ENCODE measurements around the gene ORM2. TPM values are rescaled to one million over a fixed set of nuclear protein-coding genes. Genes with fewer than 3 reads are reported as not detected.

Gene ORM2
- total and polyA plus RNA-seq, 2 of the 8 experiments (the other 6 are each of a cell fraction or from before 2014, with no cell fraction given): 1.3 TPM; not detected in 1

- ChIA-PET POLR2A (ENCODE audit: partially characterized antibody) (interaction anchor here (0.6 to 1.5 kb wide), 5 partner anchors 14 to 281 kb away, joined by 3 to 4 read pairs (median 3); no protein-coding TSS in a partner anchor), CTCF (ENCODE audit: partially characterized antibody) (interaction anchor here (1.0 to 1.7 kb wide), 3 partner anchors 22 to 42 kb away, joined by 3 to 5 read pairs (median 3); no protein-coding TSS in a partner anchor)
- DNase-seq (ENCODE audit: low read depth in 1 of 2, low spot score in 2 of 2) (no peak), FAIRE-seq (no peak)
- H3K23me2 ChIP-seq (ENCODE audit: low read depth, low read length): no peaks in the 10 kb centered on the region
- no peak overlapping the region for H3K27ac ChIP-seq (ENCODE audit: low read depth, low read length)
- no peak overlapping the region for H3K56ac ChIP-seq (replicated peaks; ENCODE audit: insufficient read length, low read depth, low read length)
- no peak overlapping the region for H3K4me2 ChIP-seq (ENCODE audit: insufficient read depth in 1 of 2, low read depth in 2 of 2, low read length in 2 of 2)
- no peak overlapping the region for H4K5ac ChIP-seq (ENCODE audit: insufficient read length, low read depth, low read length)
- H3K79me2 ChIP-seq (ENCODE audit: control insufficient read depth in 1 of 2, insufficient read depth in 2 of 2, low read length in 2 of 2): no peaks in the 10 kb centered on the region
- no peak overlapping the region for H3K4me3 ChIP-seq (ENCODE audit: extremely low read depth in 1 of 4, insufficient read depth in 2 of 4, low read depth in 3 of 4, low read length in 4 of 4)
- H2BK5ac ChIP-seq (ENCODE audit: low read depth, low read length): no peak overlapping the region
- H3K9me3 ChIP-seq (ENCODE audit: insufficient read depth in 2 of 2, low read depth in 1 of 2, low read length in 1 of 2): no peaks in the 10 kb centered on the region
- peaks cover 0 to under 1% (median 0%) of the 10 kb centered on the region in 4 experiments; a peak in 1 of 7 replicates for H3K4me1 ChIP-seq (replicated peaks in 1 of 4; ENCODE audit: control insufficient read depth in 3 of 4, insufficient read depth in 4 of 4, low read length in 3 of 4)
- no peak overlapping the region for H3K18ac ChIP-seq (ENCODE audit: extremely low read depth, low read length)
- no peak overlapping the region for H3K9ac ChIP-seq (replicated peaks in 1 of 4; ENCODE audit: extremely low read depth in 1 of 4, low read depth in 3 of 4, low read length in 3 of 4)
- no peak overlapping the region for H2BK12ac ChIP-seq (ENCODE audit: low read depth, low read length)
- peaks cover 0 to 5% of the 10 kb centered on the region in 2 experiments for H4K20me1 ChIP-seq (replicated peaks in 1 of 2; ENCODE audit: control insufficient read depth in 1 of 2, insufficient read depth in 2 of 2, low read length in 2 of 2)
- WGBS, 2 experiments (ENCODE audit: extremely low coverage in 1 of 2, insufficient coverage in 1 of 2, insufficient read length in 1 of 2, insufficient replicate concordance in 2 of 2, low coverage in 1 of 2, low lambda C conversion rate in 2 of 2, missing lambda C conversion rate in 1 of 2): 69% methylated on average over 2 of the region's 2 CpGs; no CpG with 5 or more reads in 1 of the 2 experiments
- H3K4ac ChIP-seq (replicated peaks; ENCODE audit: insufficient read length, low read depth, low read length): no peak overlapping the region
- H3K14ac ChIP-seq (ENCODE audit: insufficient read length): no peak overlapping the region
- H2AK5ac ChIP-seq (ENCODE audit: low read depth, low read length): no peak overlapping the region
- no peaks in the 10 kb centered on the region for H3K27me3 ChIP-seq (replicated peaks in 1 of 4; ENCODE audit: control insufficient read depth in 3 of 4, extremely low read depth in 1 of 4, insufficient read depth in 3 of 4, low read length in 3 of 4)
- no peak overlapping the region for H4K8ac ChIP-seq (ENCODE audit: extremely low read depth, insufficient read depth, low read length)
- H3K23ac ChIP-seq (ENCODE audit: insufficient read length): no peak overlapping the region
- no peak overlapping the region for H2AFZ ChIP-seq (ENCODE audit: low read length)
- H3K36me3 ChIP-seq (ENCODE audit: control insufficient read depth in 2 of 4, insufficient read depth in 4 of 4, low read length in 3 of 4): peaks cover 11 to 62% (median 47%) of the 10 kb centered on the region in 4 experiments
- H2BK20ac ChIP-seq (ENCODE audit: low read length): no peak overlapping the region
- H4K91ac ChIP-seq (replicated peaks; ENCODE audit: insufficient read length, low read length): no peak overlapping the region
- H2BK15ac ChIP-seq (ENCODE audit: low read length): no peak overlapping the region
- no peaks in the 10 kb centered on the region for H3K79me1 ChIP-seq (ENCODE audit: low read depth, low read length)
- no peak overlapping the region for H2BK120ac ChIP-seq (replicated peaks; ENCODE audit: low read depth, low read length)
- TF ChIP-seq SP1 (IDR thresholded peaks at IDR 0.05; ENCODE audit: low read depth, low read length): no peak
- no peak for TF ChIP-seq BACH1 (IDR thresholded peaks at IDR 0.05; ENCODE audit: low read length)
- no peak for TF ChIP-seq CBX5 (IDR thresholded peaks at IDR 0.05; ENCODE audit: low read depth, low read length)
- TF ChIP-seq EZH2 (IDR thresholded peaks at IDR 0.05; ENCODE audit: low read depth, low read length, severe bottlenecking): no peak
- TF ChIP-seq ASH2L (IDR thresholded peaks at IDR 0.05; ENCODE audit: low read length): no peak
- TF ChIP-seq MAFK (IDR thresholded peaks at IDR 0.05; ENCODE audit: low read depth, low read length): no peak
- TF ChIP-seq TBP (IDR thresholded peaks at IDR 0.05; ENCODE audit: low read depth, low read length): no peak
- TF ChIP-seq HDAC6 (IDR thresholded peaks at IDR 0.05; ENCODE audit: low read depth, low read length): no peak
- no peak for TF ChIP-seq GABPA (IDR thresholded peaks at IDR 0.05; ENCODE audit: borderline replicate concordance, insufficient read depth, low read length)
- TF ChIP-seq, protein P1, sequence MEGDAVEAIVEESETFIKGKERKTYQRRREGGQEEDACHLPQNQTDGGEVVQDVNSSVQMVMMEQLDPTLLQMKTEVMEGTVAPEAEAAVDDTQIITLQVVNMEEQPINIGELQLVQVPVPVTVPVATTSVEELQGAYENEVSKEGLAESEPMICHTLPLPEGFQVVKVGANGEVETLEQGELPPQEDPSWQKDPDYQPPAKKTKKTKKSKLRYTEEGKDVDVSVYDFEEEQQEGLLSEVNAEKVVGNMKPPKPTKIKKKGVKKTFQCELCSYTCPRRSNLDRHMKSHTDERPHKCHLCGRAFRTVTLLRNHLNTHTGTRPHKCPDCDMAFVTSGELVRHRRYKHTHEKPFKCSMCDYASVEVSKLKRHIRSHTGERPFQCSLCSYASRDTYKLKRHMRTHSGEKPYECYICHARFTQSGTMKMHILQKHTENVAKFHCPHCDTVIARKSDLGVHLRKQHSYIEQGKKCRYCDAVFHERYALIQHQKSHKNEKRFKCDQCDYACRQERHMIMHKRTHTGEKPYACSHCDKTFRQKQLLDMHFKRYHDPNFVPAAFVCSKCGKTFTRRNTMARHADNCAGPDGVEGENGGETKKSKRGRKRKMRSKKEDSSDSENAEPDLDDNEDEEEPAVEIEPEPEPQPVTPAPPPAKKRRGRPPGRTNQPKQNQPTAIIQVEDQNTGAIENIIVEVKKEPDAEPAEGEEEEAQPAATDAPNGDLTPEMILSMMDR (IDR thresholded peaks at IDR 0.05; ENCODE audit: control extremely low read depth in 1 of 3, insufficient read depth in 1 of 3, low read depth in 1 of 3, low read length in 3 of 3): no peak
- no peak for TF ChIP-seq TAF1 (IDR thresholded peaks at IDR 0.05; ENCODE audit: low read depth, low read length)
- TF ChIP-seq, protein P2, sequence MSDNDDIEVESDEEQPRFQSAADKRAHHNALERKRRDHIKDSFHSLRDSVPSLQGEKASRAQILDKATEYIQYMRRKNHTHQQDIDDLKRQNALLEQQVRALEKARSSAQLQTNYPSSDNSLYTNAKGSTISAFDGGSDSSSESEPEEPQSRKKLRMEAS (IDR thresholded peaks at IDR 0.05): no peak
Observed at GRCh38 chr9:114363424-114363823, 33.8 kb downstream of the ORM2 start.
